Ramos (cell line): ENCODE results near the gene FGF18.
"Not testable (repeated sequence)": the region's sequence is repeated elsewhere in the genome, so short reads cannot be mapped to it uniquely, and the experiment has no call there.

ENCODE experiments used
- in situ Hi-C: fragments of 300-500 bp; cut with MboI; formaldehyde crosslinking; loops from one replicate; pipeline ENCODE4 v1.14.3; 2022; ENCODE audit warnings: low sequenced_read_pairs; ENCODE audit not compliant: unreplicated experiment

The FGF18 gene

DNA sequence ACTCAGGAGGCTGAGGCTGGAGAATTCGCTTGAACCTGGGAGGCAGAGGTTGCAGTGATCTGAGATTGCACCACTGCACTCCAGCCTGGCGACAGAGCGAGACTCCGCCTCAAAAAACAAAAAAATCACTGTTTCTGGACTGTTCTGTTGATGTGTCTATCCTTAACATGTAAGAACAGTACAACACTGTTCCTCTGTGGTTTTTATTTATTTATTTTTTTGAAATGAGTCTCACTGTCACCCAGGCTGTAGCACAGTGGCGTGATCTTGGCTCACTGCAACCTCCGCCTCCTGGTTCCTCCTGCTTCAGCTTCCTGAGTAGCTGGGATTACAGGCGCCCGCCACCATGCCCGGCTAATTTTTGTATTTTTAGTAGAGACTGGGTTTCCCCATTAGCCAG, 20.8 kb upstream of the FGF18 start:
- in situ Hi-C loops: not testable (repeated sequence)

- in situ Hi-C loops: loop anchor here (25.0 kb wide), 1 partner anchor 637 kb away; no protein-coding TSS in a partner anchor
These were observed 19.3 kb upstream of the FGF18 start for GRCh38 chr5:171400169-171400568.

DNA sequence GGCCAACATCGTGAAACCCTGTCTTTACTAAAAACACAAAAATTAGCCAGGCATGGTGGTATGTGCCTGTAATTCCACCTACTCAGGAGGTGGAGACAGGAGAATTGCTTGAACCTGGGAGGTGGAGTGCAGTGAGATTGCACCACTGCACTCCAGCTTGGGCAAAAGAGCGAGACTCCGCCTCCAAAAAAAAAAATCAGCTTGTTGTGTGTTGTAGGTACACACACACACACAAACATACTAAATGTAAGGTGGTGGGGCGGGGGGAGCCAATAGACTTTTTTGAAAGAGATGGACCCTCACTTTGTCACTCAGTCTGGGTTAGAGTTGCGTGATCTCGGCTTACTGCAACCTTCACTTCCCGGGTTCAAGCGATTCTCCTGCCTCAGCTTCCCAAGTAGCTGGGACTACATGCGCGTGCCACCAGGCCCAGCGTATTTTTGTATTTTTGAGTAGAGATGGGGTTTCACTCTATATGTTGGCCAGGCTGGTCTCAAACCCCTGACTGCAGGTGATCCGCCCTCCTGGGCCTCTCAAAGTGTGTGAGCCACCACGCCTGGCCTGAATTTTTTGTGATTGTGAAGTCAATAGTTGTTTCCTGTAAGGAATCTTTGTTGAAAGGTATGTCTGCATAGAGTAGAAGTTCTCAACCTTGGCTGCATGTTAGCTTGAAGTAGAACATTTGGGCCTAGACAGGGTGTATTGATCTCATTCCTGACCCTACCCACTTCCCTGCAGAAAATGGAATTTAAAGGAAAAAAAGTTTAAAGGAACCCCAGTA, 18.1 kb upstream of the FGF18 start:
- in situ Hi-C loops: loop anchor here (25.0 kb wide), 1 partner anchor 636 kb away; no protein-coding TSS in a partner anchor

DNA sequence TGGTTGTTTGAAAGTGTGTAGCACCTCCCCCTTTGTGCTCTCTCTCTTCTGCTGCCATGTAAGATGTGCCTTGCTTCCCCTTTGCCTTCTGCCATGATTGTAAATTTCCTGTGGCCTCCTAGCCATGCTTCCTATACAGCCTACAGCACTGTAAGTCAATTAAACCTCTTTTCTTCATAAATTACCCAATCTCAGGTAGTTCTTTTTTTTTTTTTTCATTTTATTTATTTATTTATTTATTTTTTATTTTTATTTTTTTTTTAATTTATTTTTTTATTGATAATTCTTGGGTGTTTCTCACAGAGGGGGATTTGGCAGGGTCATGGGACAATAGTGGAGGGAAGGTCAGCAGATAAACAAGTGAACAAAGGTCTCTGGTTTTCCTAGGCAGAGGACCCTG, 16.7 kb upstream of the FGF18 start:
- in situ Hi-C loops: loop anchor here (25.0 kb wide), 1 partner anchor 635 kb away; no protein-coding TSS in a partner anchor

DNA sequence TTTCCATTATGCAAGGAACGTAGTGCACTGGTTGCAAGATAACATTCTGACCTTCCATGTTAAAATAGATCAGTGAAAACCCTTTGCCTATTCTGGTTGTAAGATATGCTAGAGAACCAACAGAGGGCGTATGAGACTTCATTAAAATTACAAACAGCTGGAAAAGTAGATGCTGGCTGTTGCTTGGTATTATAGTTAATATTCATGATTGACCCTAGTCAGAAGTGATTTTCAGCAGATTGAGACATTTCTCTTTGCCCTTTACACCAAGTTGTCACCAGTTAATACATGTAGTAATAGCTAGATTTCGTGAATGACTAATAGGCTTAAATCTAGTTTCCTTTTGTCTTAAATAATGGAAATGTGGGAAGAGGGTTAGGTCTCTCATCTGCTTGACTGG, 13.8 kb upstream of the FGF18 start:
- in situ Hi-C loops: loop anchor here (25.0 kb wide), 1 partner anchor 632 kb away; no protein-coding TSS in a partner anchor

GRCh38 chr5:171407234-171407633, 12.2 kb upstream of the FGF18 start:
- in situ Hi-C loops: loop anchor here (25.0 kb wide), 1 partner anchor 630 kb away; no protein-coding TSS in a partner anchor

GRCh38 chr5:171409164-171410136, 10.0 kb upstream of the FGF18 start:
- in situ Hi-C loops: loop anchor here (25.0 kb wide), 1 partner anchor 628 kb away; no protein-coding TSS in a partner anchor

GRCh38 chr5:171410181-171410580, 9.3 kb upstream of the FGF18 start:
- in situ Hi-C loops: loop anchor here (25.0 kb wide), 1 partner anchor 627 kb away; no protein-coding TSS in a partner anchor

DNA sequence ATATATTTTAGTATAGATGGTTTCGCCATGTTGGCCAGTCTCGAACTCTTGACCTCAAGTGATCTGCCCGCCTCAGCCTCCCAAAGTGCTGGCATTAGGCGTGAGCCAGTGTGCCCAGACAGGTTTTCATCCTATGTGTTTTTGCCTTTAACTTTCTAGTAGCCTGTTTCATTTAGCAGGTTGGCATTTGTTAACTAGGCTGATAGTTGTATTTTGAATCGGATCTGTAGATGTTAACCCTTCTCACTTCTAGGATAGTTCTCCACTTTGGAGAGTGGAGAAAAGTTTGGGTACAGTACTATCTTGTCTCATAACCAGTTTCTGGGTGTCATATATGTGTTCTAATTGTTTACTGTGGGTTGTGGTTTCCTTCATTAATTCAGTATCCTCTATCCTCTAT, 7.3 kb upstream of the FGF18 start:
- in situ Hi-C loops: loop anchor here (25.0 kb wide), 1 partner anchor 625 kb away; no protein-coding TSS in a partner anchor

- in situ Hi-C loops: loop anchor here (25.0 kb wide), 1 partner anchor 624 kb away; no protein-coding TSS in a partner anchor
These were observed 6.1 kb upstream of the FGF18 start for GRCh38 chr5:171413153-171413910.

DNA sequence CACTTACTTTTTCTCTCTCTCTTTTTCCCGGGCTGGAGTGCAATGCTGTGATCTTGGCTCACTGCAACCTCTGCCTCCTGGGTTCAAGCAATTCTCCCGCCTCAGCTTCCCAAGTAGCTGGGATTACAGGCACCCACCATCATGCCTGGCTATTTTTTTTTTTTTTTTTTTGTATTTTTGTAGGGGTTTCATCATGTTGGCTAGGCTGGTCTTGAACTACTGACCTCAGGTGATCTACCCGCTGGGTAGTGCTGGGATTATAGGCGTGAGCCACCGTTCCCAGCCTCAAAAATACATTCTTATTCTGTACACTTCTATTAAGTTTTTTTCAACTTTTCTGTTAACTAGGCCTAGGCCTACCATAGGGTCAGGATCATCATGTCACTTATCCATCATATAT, 5.5 kb upstream of the FGF18 start:
- in situ Hi-C loops: loop anchor here (25.0 kb wide), 1 partner anchor 623 kb away; no protein-coding TSS in a partner anchor

DNA sequence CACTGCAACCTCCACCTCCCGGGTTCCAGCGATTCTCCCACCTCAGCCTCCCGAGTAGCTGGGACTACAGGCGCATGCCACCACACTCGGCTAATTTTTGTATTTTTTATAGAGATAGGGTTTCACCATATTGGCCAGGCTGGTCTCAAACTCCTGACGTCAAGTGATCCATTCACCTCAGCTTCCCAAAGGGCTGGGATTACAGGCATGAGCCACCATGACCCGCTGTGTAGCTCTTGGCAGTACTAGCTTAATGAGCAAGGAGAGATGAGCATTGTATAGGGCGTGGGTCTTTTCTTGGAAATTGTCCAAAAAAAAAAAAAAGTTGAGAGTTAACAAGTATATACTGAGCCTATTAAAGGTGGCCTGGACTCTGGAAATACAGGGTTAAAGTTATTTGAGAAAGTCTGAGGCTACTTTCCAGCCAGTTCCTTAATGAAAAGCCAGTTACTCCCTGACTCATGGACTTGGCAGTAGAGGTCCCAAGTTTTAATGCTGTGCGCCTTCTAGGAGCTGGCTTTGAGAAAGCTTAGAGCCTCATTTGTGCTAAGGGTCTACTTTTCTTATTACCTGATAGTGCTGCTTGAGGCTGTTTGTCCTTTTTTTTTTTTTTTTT, 4.2 kb upstream of the FGF18 start:
- in situ Hi-C loops: loop anchor here (25.0 kb wide), 1 partner anchor 622 kb away; no protein-coding TSS in a partner anchor

DNA sequence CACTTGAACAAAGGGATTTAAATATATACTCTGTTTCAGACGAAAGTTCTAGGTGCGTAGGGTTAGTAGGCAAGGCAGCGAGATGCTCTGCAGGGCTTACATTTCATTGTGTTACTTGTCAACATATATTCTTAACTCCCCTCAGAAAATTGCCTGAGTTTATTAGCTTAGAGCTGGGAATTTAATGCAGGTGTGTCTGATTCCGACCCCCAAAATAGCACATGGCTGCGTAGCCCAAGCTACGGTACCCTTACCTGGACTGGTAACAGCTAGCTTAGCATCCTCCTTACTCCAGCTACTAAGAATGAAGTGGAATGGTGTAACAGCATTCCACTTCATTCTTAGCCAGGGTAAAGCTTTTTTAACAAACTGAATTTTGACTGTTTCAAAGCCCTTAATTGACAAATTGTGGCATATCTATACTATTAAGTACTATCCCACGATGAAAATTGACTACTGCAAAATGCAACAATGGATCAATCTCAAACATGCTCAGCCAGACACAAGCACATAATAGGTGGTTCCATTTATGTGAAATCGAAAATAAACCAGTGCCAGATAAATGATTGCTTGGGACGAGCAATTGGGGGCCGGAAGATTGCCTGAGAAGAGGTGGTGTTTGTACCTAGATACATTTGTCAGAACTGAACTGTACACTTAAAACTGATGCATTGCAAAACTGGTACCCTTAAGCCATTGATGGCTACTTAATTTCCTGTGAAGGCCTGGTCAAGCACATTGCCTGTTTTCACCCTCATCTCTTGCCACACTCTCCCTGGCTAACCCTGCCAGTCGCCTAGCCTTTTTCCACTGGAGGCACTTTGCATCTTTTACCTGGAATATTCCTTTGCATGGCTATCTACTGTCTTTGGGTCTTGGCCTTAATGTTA, 3.0 kb upstream of the FGF18 start:
- in situ Hi-C loops: loop anchor here (25.0 kb wide), 1 partner anchor 621 kb away; no protein-coding TSS in a partner anchor

- in situ Hi-C loops: loop anchor here (25.0 kb wide), 1 partner anchor 619 kb away; no protein-coding TSS in a partner anchor
These were observed 998 bp upstream of the FGF18 start for GRCh38 chr5:171418316-171418981.

GRCh38 chr5:171419688-171420430, 412 bp downstream of the FGF18 start:
- in situ Hi-C loops: loop anchor here (25.0 kb wide), 1 partner anchor 617 kb away; no protein-coding TSS in a partner anchor

- in situ Hi-C loops: loop anchor here (25.0 kb wide), 1 partner anchor 617 kb away; no protein-coding TSS in a partner anchor
These were observed 1.2 kb downstream of the FGF18 start for GRCh38 chr5:171420431-171421241.
